NCI-H345 treated with DMSO at 0.1 percent for 48 hours (cell line): ENCODE results near the gene TCERG1L.
"Not testable (repeated sequence)": the region's sequence is repeated elsewhere in the genome, so short reads cannot be mapped to it uniquely, and the experiment has no call there.

Source experiments
- DNase-seq: peaks from one replicate; lab custom pipeline; 2025; ENCODE audit not compliant: unreplicated experiment; lab: John Stamatoyannopoulos, UW

TCERG1L gene

GRCh38 chr10:131249238-131249954 is 62.1 kb downstream of the TCERG1L start:
- peak; percentile 65 for DNase-seq

DNA sequence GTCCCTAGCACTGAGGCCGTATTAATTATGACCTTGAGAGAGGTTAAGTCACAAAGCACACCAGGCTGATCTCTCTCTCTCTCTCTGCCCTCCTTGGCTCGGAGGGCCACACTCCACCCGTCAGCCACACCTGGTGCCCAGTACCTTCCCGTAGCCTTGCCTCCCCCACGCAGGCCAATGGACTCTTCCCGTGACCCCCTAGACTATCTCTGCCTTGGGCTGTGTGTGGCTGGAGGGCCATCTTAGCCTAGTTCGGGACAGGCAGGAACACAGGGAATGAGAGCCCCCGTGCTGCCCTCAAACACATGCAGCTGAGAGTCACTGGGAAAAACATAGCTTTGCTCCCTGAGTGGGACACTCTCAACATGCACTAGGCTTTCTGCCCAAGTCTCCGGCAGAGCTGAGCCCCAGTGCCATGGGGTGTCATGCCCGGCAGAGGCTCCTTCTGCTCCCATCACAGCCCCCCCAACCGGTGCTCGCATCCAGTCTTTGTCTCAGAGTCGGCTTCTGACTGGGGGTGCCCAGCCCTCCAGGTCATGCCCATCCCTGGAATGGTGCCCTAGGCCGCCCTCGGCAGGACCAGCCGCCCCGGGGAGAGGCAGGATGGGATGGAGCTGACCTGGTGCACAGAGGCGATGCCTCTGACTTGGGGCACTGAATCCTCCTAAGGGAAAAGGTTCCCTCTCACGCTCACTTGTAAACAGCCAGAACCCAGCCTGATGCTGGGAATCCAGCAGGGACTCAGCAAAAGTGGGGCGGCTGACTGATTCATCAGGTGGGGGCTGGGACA is 63.0 kb downstream of the TCERG1L start:
- DNase-seq: no peak

GRCh38 chr10:131247873-131248272 is 63.6 kb downstream of the TCERG1L start:
- no peak for DNase-seq

DNA sequence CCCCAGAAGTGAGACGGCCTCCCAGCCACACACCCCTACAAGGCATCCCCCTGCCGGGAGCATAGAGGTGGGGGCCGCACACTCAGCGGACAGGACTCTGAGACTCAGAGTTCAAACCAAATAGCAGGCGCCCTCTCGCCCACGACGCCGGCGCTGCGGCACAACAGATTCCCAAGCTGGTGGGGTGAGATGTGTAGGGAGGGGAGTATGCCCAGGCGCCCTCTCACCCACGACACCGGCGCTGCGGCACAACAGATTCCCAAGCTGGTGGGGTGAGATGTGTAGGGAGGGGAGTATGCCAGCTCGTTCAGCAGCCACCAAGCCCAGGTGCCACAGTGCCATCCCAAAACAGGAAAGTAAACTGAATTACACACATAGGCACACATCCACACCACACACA is 64.7 kb downstream of the TCERG1L start:
- no peak for DNase-seq

DNA sequence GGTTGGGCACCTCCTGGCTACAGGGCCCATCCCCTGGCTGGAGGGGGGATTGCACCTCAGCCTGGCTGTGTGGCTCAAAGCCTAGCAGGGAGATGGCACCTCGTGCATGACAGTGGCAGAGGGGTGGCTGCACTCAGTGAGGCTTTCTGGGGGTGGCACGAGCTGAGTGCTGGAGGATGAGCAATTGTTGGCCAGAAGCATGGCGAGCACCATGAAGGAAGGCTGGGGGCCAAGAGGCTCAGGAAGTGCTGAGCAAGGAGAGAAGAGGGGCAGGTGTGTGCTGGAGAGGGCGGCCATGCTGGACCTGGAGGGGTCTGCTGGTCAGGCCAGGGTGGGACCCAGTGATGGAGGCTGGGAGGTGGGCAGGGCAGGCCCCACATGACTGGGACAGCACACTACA is 65.4 kb downstream of the TCERG1L start:
- DNase-seq: no peak

DNA sequence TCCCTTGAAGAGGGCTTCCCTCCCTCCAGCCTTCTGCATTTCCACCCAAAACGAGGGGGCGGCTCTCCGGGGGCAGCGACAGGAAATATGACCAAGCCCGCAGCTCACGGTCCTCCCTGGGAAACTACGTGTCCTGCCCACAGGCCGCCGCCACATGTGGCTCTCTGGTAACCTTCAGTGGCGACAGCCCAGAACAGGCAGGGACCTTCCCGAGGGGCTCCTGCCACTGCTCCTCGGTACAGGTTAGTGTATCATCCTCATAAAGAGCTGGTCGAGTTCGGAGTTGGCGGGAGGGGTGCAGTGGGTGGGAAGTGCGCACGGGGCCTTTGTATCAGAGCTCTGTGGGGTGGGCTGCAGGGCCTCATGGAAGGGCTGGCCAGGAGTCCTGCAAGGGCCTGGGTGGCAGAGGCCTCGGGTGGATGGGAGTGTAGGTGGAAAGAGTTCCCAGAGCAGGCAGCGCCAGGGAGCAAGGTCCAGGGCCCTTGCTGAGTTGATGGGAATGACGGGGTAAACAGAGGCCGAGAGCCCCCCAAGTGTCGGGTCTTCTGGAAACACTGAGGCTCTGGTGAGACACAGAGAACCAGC is 66.0 kb downstream of the TCERG1L start:
- no peak for DNase-seq

- DNase-seq: no peak
Observed at GRCh38 chr10:131244836-131245235, 66.7 kb downstream of the TCERG1L start.

GRCh38 chr10:131243076-131243475 is 68.4 kb downstream of the TCERG1L start:
- no peak for DNase-seq

- no peak for DNase-seq
Observed at GRCh38 chr10:131242007-131242406, 69.5 kb downstream of the TCERG1L start.

- DNase-seq: no peak
Observed at GRCh38 chr10:131240691-131241090, 70.8 kb downstream of the TCERG1L start.

DNA sequence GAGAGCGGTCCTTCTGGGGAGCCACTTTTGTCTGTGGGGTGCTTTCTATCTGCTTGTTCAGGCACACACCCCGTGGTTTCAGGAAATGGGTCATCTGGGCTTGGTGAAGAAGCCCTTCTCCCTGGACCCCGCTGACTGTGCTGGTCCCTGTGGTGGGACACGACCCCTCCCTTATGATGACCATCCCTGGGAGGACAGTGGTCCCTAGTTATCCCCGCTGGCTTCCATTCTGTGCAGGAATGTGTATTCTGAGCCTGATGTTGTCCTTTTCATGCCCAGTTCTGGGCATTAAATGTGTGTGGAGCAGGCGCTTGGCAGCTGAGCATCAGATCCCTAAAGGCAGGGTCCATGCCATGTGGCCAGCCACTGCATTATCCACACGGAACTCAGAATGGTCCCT is 71.6 kb downstream of the TCERG1L start:
- DNase-seq: no peak

DNA sequence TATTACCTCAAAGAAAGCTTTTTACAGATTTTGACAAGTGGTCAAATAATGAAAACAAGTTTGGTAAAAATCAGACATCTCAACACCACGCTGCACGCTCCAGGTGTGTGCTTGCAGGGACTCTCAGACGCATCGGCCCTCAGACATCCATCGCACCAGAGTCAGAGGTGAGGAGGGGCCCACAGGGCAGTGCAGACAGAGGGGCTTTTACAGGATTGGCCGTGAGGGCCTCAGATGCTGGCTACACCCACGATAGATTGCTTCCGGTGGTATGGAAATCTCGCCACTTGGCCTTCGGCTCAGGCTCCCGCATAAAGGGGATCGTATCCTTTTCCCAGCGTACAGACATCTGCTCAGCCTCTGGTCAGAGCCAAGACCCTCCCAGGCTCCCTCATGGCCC is 72.1 kb downstream of the TCERG1L start:
- DNase-seq: no peak

- no peak for DNase-seq
Observed at GRCh38 chr10:131238669-131239280, 72.7 kb downstream of the TCERG1L start.

DNA sequence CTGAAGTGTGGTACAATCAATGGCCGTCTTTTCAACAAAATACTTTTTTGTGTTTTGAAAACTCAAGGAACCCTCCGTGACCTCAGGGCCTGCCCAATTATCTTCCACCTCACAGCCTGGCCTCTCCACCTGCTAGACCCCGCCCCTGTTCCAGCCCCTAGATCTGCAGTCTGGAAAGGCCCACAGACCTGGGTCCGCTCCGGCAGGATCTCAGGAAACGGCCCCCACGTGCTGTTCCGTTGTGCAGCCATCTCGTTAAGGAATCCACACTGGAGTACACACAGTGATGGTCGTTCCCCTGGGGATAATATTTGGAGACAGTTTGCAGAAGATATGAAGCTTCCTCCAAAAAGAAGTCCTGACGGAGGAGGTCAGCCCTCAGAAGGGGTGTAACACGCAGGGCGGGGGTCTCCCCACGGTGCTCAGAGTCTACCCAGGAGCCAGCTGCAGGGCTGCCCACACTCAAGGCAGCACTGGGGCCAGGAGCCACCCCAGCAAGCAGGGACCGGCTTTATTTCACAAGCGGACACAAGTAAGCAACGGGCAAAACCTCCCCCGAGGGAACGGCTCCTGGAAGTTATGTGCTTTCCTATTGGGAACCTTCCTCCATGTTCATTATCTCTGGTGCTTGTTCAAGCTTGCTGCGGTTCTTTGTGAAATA is 73.4 kb downstream of the TCERG1L start:
- DNase-seq: no peak

- DNase-seq: not testable (repeated sequence)
Observed at GRCh38 chr10:131234606-131235005, 76.9 kb downstream of the TCERG1L start.

GRCh38 chr10:131233611-131234258 is 77.8 kb downstream of the TCERG1L start:
- peak; percentile 11 for DNase-seq

GRCh38 chr10:131231965-131232541 is 79.5 kb downstream of the TCERG1L start:
- DNase-seq: peak; percentile 28

- DNase-seq: no peak
Observed at GRCh38 chr10:131231323-131231964, 80.1 kb downstream of the TCERG1L start.

GRCh38 chr10:131230641-131231322 is 80.7 kb downstream of the TCERG1L start:
- no peak for DNase-seq
